Jurkat, Clone E6-1 (cell line): ENCODE results near the gene ANKRD29. TPM values are rescaled to one million over a fixed set of nuclear protein-coding genes. Genes with fewer than 3 reads are reported as not detected.

Experiments
- DNase-seq: peaks from one replicate; pipeline ENCODE4 v3.0.0-alpha.2; 2011; ENCODE audit warnings: low read depth, low spot score
- H3K4me3 ChIP-seq: 2 replicates; pipeline ENCODE4 v1.5.1; 2011; ENCODE audit warnings: mild to moderate bottlenecking, low read length, control low read depth, moderate library complexity
- polyA plus RNA-seq: library from polyadenylated mRNA; unstranded; fragments of >200 nt; gene quantifications from one replicate; pipeline ENCODE4 v1.2.1, GENCODE V29; 2012; ENCODE audit warnings: missing spikeins; ENCODE audit not compliant: insufficient read length, insufficient read depth

ANKRD29 gene
- polyA plus RNA-seq, result not detected

GRCh38 chr18:23662309-23663263 lies at the start of gene ANKRD29:
ANKRD29 (minus strand) TSS chr18:23662911; CDS start chr18:23662730, 181 bp downstream.
- DNase-seq, result peak; percentile 28
- H3K4me3 ChIP-seq, result peak within 1 kb of the TSS; percentile 13; the same call in 1 of the 2 replicates

- DNase-seq, result peak; percentile 94
- no peak overlapping the region for H3K4me3 ChIP-seq
Measured at GRCh38 chr18:23712445-23712844, 49.7 kb upstream of the ANKRD29 start.

- no peak overlapping the region for H3K4me3 ChIP-seq
- DNase-seq, result no peak
Measured at GRCh38 chr18:23711426-23711825, 48.7 kb upstream of the ANKRD29 start.

- H3K4me3 ChIP-seq, result no peak overlapping the region
- no peak for DNase-seq
Measured at GRCh38 chr18:23710946-23711345, 48.2 kb upstream of the ANKRD29 start.

- DNase-seq, result no peak
- no peak overlapping the region for H3K4me3 ChIP-seq
Measured at GRCh38 chr18:23710068-23710527, 47.4 kb upstream of the ANKRD29 start.

- no peak overlapping the region for H3K4me3 ChIP-seq
- DNase-seq, result no peak
Measured at GRCh38 chr18:23706971-23707640, 44.4 kb upstream of the ANKRD29 start.

- H3K4me3 ChIP-seq, result no peak overlapping the region
- no peak for DNase-seq
Measured at GRCh38 chr18:23704806-23705205, 42.1 kb upstream of the ANKRD29 start.

GRCh38 chr18:23703987-23704384 lies 41.3 kb upstream of the ANKRD29 start:
- DNase-seq, result no peak
- H3K4me3 ChIP-seq, result no peak overlapping the region

- H3K4me3 ChIP-seq, result no peak overlapping the region
- DNase-seq, result peak; percentile 54
Measured at GRCh38 chr18:23703057-23703986, 40.6 kb upstream of the ANKRD29 start.

GRCh38 chr18:23702606-23703005 lies 39.9 kb upstream of the ANKRD29 start:
- no peak overlapping the region for H3K4me3 ChIP-seq
- no peak for DNase-seq

GRCh38 chr18:23701544-23702064 lies 38.9 kb upstream of the ANKRD29 start:
- DNase-seq, result no peak
- no peak overlapping the region for H3K4me3 ChIP-seq

GRCh38 chr18:23701017-23701416 lies 38.3 kb upstream of the ANKRD29 start:
- no peak overlapping the region for H3K4me3 ChIP-seq
- no peak for DNase-seq

GRCh38 chr18:23694637-23695430 lies 32.1 kb upstream of the ANKRD29 start:
- no peak overlapping the region for H3K4me3 ChIP-seq
- no peak for DNase-seq

GRCh38 chr18:23693846-23694245 lies 31.1 kb upstream of the ANKRD29 start:
- no peak for DNase-seq
- H3K4me3 ChIP-seq, result no peak overlapping the region

GRCh38 chr18:23690505-23691068 lies 27.9 kb upstream of the ANKRD29 start:
- DNase-seq, result no peak
- no peak overlapping the region for H3K4me3 ChIP-seq

GRCh38 chr18:23689616-23690504 lies 27.1 kb upstream of the ANKRD29 start:
- no peak overlapping the region for H3K4me3 ChIP-seq
- no peak for DNase-seq
